Measurements from ENCODE around the gene CCL7.

CCL7 gene

DNA sequence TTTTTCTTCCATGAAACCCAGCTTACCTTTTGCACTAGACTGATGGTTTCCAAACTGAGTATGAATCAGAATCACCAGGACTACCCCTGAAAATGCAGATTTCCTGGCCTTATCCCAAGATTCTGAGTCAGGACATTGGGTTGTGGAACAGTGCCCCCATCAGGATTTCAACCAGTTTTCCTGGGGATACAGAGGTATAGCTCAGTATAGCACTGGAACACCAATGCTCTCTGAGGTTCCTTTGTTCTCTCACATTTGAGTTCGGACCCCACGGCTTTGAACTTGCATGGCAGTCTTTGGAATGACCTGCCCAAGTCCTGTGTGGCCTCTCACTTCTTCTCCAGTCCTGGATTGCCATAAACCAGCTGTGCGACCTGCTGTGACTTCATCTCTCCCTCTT is 36.4 kb downstream of the CCL7 start:
- peak; percentile 98 for ATAC-seq
- no peak for TF ChIP-seq ZNF70 (CRISPR knock-in tag; IDR thresholded peaks at IDR 0.05)
- no peak for TF ChIP-seq ZC3H10 (CRISPR knock-in tag; IDR thresholded peaks at IDR 0.05)
- TF ChIP-seq CSDC2 (CRISPR knock-in tag; IDR thresholded peaks at IDR 0.05): no peak
- no peak for TF ChIP-seq ISL1 (CRISPR knock-in tag; IDR thresholded peaks at IDR 0.05)
- TF ChIP-seq ESRRG (CRISPR knock-in tag; IDR thresholded peaks at IDR 0.05): no peak
- no peak for TF ChIP-seq OSR1 (CRISPR knock-in tag; IDR thresholded peaks at IDR 0.05)
- no peak for TF ChIP-seq ZNF565 (CRISPR knock-in tag; conservative IDR thresholded peaks at IDR 0.05; ENCODE audit: low read depth)
- TF ChIP-seq PPARA (CRISPR knock-in tag; IDR thresholded peaks at IDR 0.05; ENCODE audit: borderline replicate concordance): no peak

DNA sequence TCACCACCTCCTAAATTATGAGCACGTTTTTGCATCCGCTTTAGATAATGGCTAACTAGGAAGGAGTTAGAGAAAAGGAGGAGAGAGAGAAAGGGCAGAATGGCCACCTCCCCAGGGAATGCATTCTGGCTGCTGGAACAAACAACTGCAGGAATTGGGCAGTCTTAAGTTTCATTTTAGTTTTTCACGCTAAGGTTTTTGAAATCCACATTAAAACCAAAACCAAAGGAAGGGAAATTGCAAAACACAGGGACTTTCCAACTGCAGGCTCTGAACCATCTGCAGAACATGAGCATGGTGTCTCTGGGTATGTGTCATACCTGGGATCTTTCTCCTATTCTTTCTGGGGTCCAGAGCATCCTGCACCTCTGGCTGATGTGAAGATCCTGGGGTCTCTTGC is 37.1 kb downstream of the CCL7 start:
- no peak for ATAC-seq
- TF ChIP-seq ZFP30 (CRISPR knock-in tag; IDR thresholded peaks at IDR 0.05): no peak
- TF ChIP-seq ZC3H10 (CRISPR knock-in tag; IDR thresholded peaks at IDR 0.05): no peak
- no peak for TF ChIP-seq BACH2 (CRISPR knock-in tag; IDR thresholded peaks at IDR 0.05; ENCODE audit: borderline replicate concordance)
- TF ChIP-seq ARNTL (CRISPR knock-in tag; IDR thresholded peaks at IDR 0.05; ENCODE audit: borderline replicate concordance, low read depth): no peak
- TF ChIP-seq GLIS3 (CRISPR knock-in tag; IDR thresholded peaks at IDR 0.05): no peak
- no peak for TF ChIP-seq ISL1 (CRISPR knock-in tag; IDR thresholded peaks at IDR 0.05)
- TF ChIP-seq, protein P1, sequence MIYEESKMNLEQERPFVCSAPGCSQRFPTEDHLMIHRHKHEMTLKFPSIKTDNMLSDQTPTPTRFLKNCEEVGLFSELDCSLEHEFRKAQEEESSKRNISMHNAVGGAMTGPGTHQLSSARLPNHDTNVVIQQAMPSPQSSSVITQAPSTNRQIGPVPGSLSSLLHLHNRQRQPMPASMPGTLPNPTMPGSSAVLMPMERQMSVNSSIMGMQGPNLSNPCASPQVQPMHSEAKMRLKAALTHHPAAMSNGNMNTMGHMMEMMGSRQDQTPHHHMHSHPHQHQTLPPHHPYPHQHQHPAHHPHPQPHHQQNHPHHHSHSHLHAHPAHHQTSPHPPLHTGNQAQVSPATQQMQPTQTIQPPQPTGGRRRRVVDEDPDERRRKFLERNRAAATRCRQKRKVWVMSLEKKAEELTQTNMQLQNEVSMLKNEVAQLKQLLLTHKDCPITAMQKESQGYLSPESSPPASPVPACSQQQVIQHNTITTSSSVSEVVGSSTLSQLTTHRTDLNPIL (CRISPR knock-in tag; IDR thresholded peaks at IDR 0.05; ENCODE audit: low read depth): no peak

DNA sequence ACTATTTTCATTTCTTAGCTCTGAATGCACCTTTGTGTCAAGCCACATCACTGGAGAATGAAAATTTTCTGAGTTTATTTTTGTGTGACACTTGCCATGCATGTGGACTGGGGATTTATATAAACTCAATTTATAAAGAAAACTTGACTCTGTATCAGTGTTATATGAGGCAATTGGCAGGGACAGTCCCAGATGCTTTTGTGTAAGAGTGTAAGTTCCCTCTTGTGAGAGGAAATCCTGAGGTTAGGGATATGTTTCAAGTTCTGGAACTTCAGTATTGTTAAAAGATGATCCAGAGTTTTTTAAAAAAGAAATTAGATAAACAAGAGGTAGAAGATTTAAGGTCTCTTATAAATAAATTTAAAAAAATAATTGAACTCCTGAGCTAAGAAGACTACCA is 38.4 kb downstream of the CCL7 start:
- no peak for TF ChIP-seq ESRRG (CRISPR knock-in tag; IDR thresholded peaks at IDR 0.05)
- TF ChIP-seq TCF4 (CRISPR knock-in tag; IDR thresholded peaks at IDR 0.05; ENCODE audit: borderline replicate concordance): no peak
- TF ChIP-seq SNAI2 (CRISPR knock-in tag; IDR thresholded peaks at IDR 0.05): no peak
- TF ChIP-seq ZFP30 (CRISPR knock-in tag; IDR thresholded peaks at IDR 0.05): no peak
- no peak for TF ChIP-seq ZNF8 (CRISPR knock-in tag; IDR thresholded peaks at IDR 0.05)
- no peak for TF ChIP-seq GLIS3 (CRISPR knock-in tag; IDR thresholded peaks at IDR 0.05)
- TF ChIP-seq, protein P1 (CRISPR knock-in tag; IDR thresholded peaks at IDR 0.05; ENCODE audit: low read depth): no peak
- TF ChIP-seq, protein P2, sequence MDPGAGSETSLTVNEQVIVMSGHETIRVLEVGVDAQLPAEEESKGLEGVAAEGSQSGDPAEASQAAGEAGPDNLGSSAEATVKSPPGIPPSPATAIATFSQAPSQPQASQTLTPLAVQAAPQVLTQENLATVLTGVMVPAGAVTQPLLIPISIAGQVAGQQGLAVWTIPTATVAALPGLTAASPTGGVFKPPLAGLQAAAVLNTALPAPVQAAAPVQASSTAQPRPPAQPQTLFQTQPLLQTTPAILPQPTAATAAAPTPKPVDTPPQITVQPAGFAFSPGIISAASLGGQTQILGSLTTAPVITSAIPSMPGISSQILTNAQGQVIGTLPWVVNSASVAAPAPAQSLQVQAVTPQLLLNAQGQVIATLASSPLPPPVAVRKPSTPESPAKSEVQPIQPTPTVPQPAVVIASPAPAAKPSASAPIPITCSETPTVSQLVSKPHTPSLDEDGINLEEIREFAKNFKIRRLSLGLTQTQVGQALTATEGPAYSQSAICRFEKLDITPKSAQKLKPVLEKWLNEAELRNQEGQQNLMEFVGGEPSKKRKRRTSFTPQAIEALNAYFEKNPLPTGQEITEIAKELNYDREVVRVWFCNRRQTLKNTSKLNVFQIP (CRISPR knock-in tag; IDR thresholded peaks at IDR 0.05; ENCODE audit: borderline replicate concordance, low read depth): no peak
- TF ChIP-seq, protein P3, sequence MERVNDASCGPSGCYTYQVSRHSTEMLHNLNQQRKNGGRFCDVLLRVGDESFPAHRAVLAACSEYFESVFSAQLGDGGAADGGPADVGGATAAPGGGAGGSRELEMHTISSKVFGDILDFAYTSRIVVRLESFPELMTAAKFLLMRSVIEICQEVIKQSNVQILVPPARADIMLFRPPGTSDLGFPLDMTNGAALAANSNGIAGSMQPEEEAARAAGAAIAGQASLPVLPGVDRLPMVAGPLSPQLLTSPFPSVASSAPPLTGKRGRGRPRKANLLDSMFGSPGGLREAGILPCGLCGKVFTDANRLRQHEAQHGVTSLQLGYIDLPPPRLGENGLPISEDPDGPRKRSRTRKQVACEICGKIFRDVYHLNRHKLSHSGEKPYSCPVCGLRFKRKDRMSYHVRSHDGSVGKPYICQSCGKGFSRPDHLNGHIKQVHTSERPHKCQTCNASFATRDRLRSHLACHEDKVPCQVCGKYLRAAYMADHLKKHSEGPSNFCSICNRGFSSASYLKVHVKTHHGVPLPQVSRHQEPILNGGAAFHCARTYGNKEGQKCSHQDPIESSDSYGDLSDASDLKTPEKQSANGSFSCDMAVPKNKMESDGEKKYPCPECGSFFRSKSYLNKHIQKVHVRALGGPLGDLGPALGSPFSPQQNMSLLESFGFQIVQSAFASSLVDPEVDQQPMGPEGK (CRISPR knock-in tag; IDR thresholded peaks at IDR 0.05; ENCODE audit: borderline replicate concordance): no peak
- TF ChIP-seq TOX (CRISPR knock-in tag; IDR thresholded peaks at IDR 0.05; ENCODE audit: borderline replicate concordance): no peak
- TF ChIP-seq CSDC2 (CRISPR knock-in tag; IDR thresholded peaks at IDR 0.05): no peak
- no peak for TF ChIP-seq OSR1 (CRISPR knock-in tag; IDR thresholded peaks at IDR 0.05)
- no peak for TF ChIP-seq ZC3H10 (CRISPR knock-in tag; IDR thresholded peaks at IDR 0.05)
- no peak for TF ChIP-seq BACH2 (CRISPR knock-in tag; IDR thresholded peaks at IDR 0.05; ENCODE audit: borderline replicate concordance)
- no peak for ATAC-seq

DNA sequence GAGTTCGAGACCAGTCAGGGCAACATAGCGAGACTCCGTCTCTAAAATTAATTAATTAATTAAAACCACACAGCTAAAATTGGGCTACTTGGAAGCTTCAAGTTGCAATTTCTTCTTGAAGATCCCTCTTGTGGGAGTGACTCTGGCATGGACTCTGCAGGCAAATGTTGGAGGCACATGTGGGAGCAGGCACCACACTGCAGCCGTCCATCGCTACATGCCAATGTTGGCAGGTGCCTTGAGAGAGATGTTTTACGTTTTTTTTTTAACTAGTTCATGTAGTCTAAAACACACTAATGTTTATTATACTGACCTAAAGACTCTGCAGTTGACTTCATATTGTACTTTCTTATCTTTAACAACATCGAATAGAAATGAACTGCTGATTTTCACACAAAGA is 41.3 kb downstream of the CCL7 start:
- no peak for ATAC-seq
- TF ChIP-seq RARB (CRISPR knock-in tag; IDR thresholded peaks at IDR 0.05) (no peak), GLIS3 (CRISPR knock-in tag; IDR thresholded peaks at IDR 0.05) (no peak)

DNA sequence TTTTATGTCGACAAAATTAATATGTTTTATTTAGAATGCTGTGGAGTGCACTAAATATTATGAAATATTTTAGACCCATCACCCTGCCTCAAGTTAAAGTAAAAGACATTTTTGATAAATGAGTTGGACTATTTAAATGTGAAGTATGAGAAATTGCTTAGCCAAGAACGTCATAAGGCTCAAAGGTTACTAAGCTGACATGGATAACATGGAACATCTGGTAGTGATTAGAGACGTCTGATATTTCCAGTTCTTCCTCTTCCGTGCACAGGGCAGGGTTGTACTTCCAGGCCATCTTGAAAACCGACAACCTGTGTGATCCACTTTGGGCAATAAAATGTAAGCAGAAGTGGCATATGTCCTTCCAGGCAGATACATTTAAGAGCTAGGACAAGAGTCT is 42.1 kb downstream of the CCL7 start:
- TF ChIP-seq TCF4 (CRISPR knock-in tag; IDR thresholded peaks at IDR 0.05; ENCODE audit: borderline replicate concordance): no peak
- no peak for TF ChIP-seq ZFP30 (CRISPR knock-in tag; IDR thresholded peaks at IDR 0.05)
- no peak for TF ChIP-seq GLIS3 (CRISPR knock-in tag; IDR thresholded peaks at IDR 0.05)
- no peak for TF ChIP-seq PPARA (CRISPR knock-in tag; IDR thresholded peaks at IDR 0.05; ENCODE audit: borderline replicate concordance)
- TF ChIP-seq, protein P3 (CRISPR knock-in tag; IDR thresholded peaks at IDR 0.05; ENCODE audit: borderline replicate concordance): no peak
- no peak for TF ChIP-seq OSR1 (CRISPR knock-in tag; IDR thresholded peaks at IDR 0.05)
- TF ChIP-seq SNAI2 (CRISPR knock-in tag; IDR thresholded peaks at IDR 0.05): no peak
- TF ChIP-seq ZNF70 (CRISPR knock-in tag; IDR thresholded peaks at IDR 0.05): no peak
- TF ChIP-seq, protein P2 (CRISPR knock-in tag; IDR thresholded peaks at IDR 0.05; ENCODE audit: borderline replicate concordance, low read depth): no peak
- TF ChIP-seq ZC3H10 (CRISPR knock-in tag; IDR thresholded peaks at IDR 0.05): no peak

More for the DNA sequence above, 42.1 kb downstream of the CCL7 start:
- peak; percentile 46; the same call in 2 of the 3 replicates for ATAC-seq

All from SK-N-SH treated with all-trans-retinoic acid at 6 μM for 48 hours (cell line).